GM19023 (cell line): ENCODE results near the gene TMEM256.

Source experiments
- ATAC-seq: cut with Tn5 transposase; IDR thresholded peaks from one replicate; pipeline ENCODE4 v1.9.1; 2021; ENCODE audit warnings: mild to moderate bottlenecking, moderate library complexity; ENCODE audit not compliant: unreplicated experiment

Gene TMEM256

GRCh38 chr17:7354262-7354843 is 49.5 kb downstream of the TMEM256 start:
- ATAC-seq: no peak
